Measurements from ENCODE around the gene CGNL1.

- TF ChIP-seq CTCF (IDR thresholded peaks at IDR 0.05) (no peak), POLR2A (IDR thresholded peaks at IDR 0.05; ENCODE audit: low read depth) (no peak), POLR2AphosphoS5 (IDR thresholded peaks at IDR 0.05) (no peak)
Measured at GRCh38 chr15:57596301-57596855, 220.1 kb downstream of the CGNL1 start.

All from esophagus muscularis mucosa (tissue), 3 donors.